ENCODE measurements around the gene TRRAP.

TRRAP gene

DNA sequence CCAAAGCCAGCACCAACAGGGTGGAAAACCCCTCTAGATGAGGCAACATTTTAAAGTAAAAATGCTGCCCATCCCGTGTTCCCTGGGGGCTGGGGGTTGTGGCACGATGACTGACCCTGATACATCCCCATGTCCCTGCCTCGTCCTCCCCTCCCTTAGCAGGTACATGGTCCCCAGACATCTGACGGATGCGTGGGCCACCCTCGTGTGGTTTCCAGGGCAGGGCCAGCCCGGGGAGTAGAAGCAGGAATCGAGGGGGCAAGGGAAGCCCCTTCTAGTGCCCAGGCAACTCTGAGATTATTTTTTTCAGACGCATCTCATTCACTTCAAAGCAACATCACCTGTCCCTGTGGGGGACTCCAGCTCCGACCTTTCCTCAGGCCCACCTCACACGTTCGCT, 12.0 kb upstream of the TRRAP start:
- TF ChIP-seq, protein P1, sequence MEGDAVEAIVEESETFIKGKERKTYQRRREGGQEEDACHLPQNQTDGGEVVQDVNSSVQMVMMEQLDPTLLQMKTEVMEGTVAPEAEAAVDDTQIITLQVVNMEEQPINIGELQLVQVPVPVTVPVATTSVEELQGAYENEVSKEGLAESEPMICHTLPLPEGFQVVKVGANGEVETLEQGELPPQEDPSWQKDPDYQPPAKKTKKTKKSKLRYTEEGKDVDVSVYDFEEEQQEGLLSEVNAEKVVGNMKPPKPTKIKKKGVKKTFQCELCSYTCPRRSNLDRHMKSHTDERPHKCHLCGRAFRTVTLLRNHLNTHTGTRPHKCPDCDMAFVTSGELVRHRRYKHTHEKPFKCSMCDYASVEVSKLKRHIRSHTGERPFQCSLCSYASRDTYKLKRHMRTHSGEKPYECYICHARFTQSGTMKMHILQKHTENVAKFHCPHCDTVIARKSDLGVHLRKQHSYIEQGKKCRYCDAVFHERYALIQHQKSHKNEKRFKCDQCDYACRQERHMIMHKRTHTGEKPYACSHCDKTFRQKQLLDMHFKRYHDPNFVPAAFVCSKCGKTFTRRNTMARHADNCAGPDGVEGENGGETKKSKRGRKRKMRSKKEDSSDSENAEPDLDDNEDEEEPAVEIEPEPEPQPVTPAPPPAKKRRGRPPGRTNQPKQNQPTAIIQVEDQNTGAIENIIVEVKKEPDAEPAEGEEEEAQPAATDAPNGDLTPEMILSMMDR (IDR thresholded peaks at IDR 0.05; ENCODE audit: control insufficient read depth, extremely low read depth, insufficient read depth), result no peak
- DNase-seq (ENCODE audit: low read depth), result no peak
- H3K4me3 ChIP-seq (ENCODE audit: low read depth, low read length), result no peak overlapping the region

- TF ChIP-seq, protein P1 (IDR thresholded peaks at IDR 0.05; ENCODE audit: control insufficient read depth, extremely low read depth, insufficient read depth), result no peak
- H3K4me3 ChIP-seq (ENCODE audit: low read depth, low read length), result no peak overlapping the region
- DNase-seq (ENCODE audit: low read depth), result no peak
These were observed 11.6 kb upstream of the TRRAP start for GRCh38 chr7:98866765-98867164.

GRCh38 chr7:98868450-98868849, 9.9 kb upstream of the TRRAP start:
- H3K4me3 ChIP-seq (ENCODE audit: low read depth, low read length), result no peak overlapping the region
- TF ChIP-seq, protein P1 (IDR thresholded peaks at IDR 0.05; ENCODE audit: control insufficient read depth, extremely low read depth, insufficient read depth), result no peak
- no peak for DNase-seq (ENCODE audit: low read depth)

- no peak overlapping the region for H3K4me3 ChIP-seq (ENCODE audit: low read depth, low read length)
- DNase-seq (ENCODE audit: low read depth), result no peak
These were observed 9.2 kb upstream of the TRRAP start for GRCh38 chr7:98869027-98869596.

DNA sequence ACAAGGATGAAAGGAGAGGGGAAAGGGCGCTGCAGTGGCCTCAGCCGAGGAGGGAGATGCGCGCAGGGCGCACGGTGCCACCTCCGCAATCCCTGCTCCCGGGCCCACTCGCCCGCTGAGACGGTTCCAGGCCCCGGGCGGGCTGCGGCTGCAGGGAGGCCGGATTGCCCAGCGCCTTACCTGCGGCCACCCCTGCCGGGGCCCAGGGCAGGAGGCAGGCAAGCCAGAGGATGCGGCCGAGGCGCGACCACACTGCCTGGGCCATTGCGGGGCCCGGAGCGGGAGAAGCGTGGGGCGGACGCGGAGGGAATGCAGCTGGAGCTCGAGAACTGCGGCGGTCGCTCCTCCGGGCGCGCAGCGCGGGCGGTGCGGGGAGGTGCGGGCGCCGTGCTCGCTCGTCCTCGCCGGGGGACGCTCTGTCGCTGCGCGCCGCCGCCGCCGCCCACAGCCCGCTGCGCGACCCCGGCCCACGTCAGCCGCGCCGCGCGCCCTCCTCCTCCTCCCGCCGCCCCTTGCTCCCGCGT, 8.7 kb upstream of the TRRAP start, which contains the start of gene TMEM130:
TSS of gene TMEM130 (minus strand) at position 418 of the 524 bp plus-strand sequence. CDS start at position 265, 153 bp downstream.
- TF ChIP-seq, protein P1 (IDR thresholded peaks at IDR 0.05; ENCODE audit: control insufficient read depth, extremely low read depth, insufficient read depth), result no peak
- H3K4me3 ChIP-seq (ENCODE audit: low read depth, low read length), result no peak within 1 kb of the TSS
- no peak for DNase-seq (ENCODE audit: low read depth)

More at GRCh38 chr7:98869027-98869596, 9.2 kb upstream of the TRRAP start:
- TF ChIP-seq, protein P1 (IDR thresholded peaks at IDR 0.05; ENCODE audit: control insufficient read depth, extremely low read depth, insufficient read depth), result no peak

DNA sequence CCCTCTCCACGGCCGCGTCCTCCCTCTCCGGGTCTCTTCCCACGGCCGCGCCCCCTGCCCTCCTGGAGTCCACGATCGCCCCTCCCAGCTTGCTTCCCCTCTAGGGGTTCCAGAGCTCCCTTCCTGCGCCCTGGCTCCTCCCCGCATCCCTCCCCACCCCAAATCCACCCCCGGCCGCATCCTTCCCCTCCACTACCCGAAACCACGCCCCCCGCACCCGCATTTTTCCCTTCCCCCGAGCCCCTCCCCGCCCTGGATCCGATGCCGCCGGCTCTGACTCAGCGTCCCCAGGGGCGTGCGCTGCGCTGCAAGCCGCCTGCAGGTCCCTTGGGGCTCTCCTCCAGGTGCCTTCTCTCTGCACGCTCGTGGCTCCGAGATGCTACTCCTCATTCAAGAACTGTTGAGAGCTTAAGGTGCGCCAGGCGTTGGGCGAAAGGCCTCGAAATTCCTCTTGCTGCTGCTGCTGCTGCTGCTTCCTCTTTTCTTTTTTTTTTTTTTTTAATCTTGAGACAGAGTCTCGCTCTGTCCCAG, 8.1 kb upstream of the TRRAP start:
- TF ChIP-seq, protein P1 (IDR thresholded peaks at IDR 0.05; ENCODE audit: control insufficient read depth, extremely low read depth, insufficient read depth), result no peak
- no peak overlapping the region for H3K4me3 ChIP-seq (ENCODE audit: low read depth, low read length)
- DNase-seq (ENCODE audit: low read depth), result no peak

Data from LNCaP clone FGC (cell line).